NCI-H69 (cell line): ENCODE data around the gene DLGAP1.

Experiments used
- DNase-seq: peaks from one replicate; lab custom pipeline; 2025; lab: John Stamatoyannopoulos, UW

DLGAP1 gene

DNA sequence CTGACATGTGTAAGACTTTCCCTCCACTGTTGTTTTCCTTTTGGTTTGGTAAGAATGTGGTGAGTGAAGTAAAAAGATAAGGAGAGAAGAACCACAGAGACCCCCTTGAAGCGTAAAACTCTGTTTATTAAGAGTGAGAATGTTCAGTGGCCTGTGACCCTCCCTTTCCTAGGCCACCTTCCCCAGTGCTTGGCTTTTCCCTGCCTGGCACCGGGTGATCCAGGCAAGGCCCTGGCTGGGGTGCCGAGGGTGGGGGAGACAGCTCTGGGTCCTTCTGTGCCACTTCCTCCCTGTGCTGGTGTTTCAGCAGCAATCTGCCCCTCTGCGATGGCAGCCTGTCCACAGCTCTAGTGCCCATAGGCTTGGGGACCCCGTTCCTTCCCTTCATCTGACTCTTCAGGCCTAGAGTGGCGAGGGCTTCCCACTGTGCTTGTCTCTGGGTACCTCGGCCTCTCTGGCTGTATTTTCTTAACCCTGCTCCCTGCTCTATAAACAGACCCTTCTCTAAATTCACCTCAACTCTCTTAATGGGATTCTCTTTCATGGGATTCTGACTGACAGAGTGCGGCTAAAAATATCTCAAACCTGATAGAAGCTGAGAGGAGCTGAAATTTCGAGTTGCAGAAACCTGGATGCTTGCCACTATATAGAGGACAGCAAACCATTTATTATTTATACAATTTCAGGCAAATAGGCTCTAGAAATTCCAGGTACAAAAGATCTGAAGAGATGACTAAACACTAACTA is 461.0 kb downstream of the DLGAP1 start:
- peak; percentile 48 for DNase-seq

DNA sequence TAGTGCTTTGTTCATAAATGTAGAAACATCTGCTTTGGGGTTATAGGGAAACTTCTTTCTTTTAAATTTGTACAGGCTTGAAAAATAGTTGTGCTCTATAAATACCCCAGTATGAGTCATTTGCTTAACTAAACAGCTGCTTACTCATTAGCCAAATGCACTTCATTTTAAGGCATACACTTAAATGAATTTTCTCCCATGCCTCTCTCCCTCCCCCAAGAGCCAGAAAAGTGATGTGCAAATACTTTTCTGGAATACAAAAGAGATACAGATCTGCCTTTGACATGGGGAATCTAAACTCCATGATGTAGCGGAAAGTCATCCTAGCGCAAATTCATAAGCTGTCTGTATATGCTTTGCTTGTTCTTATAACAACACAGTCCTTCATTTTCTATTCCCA is 469.4 kb downstream of the DLGAP1 start:
- DNase-seq: peak; percentile 74

DNA sequence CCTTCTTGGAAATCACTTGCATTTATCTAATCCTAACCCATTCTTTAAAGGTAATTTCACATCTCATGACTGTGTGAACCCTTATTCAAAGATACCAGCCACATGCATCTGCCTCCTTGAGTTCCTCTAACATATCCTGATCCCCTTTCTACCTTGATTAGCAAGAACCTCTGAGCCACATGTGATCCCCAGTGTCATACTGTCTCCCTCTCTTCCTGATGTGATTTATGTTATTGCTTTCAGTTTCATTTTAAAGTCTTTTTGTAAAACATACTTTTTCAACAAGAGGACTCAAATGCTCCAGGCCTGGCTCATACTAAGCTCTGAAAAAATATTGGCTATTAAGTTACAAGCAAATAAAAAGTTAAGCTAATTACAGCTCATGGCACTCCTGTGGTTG is 470.1 kb downstream of the DLGAP1 start:
- peak; percentile 44 for DNase-seq

DNA sequence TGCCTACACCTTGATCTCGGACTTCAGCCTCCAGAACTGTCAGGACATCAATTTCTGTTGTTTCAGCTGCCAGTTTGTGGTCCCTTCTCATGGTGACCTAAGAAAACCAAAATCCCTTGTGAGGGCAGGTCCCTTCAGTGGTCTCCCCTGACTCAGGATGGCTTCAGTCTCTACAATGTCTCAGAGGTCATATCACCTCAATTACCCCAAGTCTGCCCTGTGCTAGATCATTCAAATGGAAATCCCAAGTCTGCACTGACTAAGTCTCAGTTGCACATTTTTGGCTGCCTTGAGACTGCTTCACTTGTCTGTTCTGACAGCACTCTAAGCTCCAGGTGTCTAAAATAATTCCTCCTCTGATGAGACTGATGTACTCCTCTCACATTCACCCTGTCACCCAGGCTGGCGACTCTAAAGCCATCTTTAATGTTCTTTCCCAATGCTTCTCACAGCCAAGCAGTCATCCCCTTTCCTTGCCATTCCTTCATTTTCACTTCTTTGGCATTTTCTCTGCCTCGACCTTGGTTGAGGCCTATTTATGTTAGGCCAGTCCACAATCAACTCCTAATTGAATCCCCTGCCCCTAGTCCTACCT is 470.8 kb downstream of the DLGAP1 start:
- peak; percentile 40 for DNase-seq

DNA sequence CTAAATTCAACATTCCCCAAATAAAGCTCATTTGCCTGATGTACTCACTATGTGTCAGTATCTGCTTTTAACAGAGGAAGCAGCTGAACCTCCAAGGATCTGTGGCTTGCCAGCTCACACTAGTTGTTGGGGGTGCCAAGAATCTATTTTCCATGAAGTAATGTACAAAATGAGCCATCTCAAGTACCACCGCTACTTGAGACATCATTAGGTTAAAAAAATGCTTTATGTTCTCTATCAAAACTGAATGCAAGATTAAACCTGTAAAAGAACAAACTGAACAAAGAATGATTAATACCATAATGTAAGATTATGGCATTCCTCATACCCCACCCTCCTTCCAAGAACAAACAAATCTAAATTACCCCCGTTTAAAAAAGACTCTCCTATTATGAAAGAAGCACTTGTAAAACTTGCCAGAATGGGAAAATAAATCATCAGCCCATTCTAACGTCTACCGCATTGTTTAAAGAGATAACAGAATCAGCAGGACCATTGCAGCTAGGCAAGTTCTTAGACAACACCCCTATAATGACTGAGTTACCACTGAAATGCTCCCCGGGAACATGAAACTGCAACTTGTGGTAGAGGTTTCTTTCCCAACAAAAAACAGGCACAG is 471.6 kb downstream of the DLGAP1 start:
- DNase-seq: peak; percentile 96

DNA sequence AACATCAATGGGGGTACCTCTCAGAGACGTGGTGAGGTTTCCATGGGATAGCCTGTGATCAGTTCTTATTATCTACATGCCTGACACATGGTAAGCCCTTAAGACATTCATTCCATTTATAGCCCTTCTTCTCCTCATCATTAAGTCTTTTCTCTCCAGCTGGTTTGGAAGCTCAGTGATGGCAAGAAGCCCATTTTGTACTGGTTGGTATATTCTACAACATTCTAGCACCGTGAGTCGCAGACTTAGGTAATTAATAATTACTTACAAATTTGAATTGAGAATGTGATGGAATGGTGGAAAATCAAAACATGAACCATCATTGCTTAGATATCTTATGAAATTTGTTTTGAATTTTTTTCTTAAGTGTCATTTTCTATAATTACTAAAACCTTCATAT is 472.6 kb downstream of the DLGAP1 start:
- DNase-seq: peak; percentile 22

DNA sequence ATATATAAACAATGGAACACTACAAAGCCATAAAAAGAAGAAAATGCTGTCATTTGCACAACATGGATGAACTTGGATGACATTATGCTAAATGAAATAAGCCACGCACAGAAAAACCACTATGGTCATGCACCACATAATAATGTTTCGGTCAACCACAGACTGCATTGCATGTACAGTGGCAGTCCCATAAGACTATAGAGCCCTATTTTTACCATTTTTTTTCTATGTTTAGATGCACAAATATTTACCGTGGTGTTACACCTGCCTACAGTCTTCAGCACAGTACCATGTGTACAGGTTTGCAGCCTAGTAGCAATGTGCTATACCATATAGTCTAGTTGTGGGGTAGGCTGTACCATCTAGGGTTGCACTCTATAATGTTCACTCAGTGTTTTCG is 476.1 kb downstream of the DLGAP1 start:
- DNase-seq: no peak

DNA sequence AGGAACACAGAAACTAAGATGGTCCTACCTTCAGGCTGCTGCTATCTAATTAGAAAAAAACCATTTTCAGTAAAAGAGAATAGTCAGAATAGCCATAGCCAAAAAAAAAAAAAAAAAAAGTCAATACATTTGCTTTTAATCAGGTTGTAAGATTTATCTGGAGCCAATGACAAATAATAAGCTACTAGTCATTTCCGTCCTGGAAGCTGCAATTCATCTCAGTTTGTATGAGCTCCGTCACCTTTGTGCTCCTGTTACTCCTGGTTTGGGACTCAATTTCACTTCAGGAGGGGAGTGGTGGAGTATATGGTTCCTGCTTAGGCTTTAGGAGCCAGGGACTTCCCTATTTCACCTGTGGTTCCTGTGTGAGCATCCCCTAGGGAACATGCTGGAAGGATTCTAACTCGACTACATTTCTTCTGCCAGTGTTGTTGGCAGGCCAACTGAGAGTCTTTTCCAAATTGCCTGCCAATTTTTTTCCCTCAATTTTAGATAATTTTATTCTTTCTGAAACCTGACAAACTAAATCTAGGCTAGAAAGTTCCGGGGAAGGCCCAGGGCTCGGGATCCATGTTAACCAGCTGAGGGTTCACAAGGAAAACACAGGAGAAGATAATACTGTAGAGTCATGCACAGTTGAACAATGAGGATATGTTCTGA is 481.8 kb downstream of the DLGAP1 start:
- DNase-seq: peak; percentile 50

DNA sequence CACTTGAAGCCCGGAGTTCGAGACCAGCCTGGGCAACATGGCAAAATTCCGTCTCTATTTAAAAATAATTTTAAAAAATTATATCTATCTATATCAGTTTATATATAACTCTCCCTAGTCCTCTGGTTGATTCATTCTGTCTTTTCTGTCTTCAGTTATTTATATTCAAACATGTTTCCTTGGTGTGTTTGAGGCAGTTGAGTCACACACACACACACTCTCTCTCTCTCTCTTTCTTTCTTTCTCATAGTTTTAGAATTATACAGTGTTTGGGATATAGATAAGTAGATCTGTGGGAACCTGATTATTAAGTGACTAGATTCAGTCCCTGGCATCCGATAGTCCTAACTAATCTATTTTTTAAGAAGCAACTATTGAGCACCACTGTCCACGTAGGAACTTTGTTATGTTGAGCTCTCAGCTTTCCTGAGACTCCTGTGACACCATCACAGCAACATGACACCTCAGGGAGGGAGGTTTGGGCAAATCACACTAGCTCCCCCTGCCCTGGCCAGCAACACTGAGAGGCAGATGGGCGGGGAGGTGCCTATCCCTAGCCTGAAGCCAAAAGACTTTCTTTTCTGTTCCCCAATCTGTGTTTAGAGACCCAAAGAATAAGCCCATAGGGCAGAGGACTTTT is 482.7 kb downstream of the DLGAP1 start:
- DNase-seq: peak; percentile 92

DNA sequence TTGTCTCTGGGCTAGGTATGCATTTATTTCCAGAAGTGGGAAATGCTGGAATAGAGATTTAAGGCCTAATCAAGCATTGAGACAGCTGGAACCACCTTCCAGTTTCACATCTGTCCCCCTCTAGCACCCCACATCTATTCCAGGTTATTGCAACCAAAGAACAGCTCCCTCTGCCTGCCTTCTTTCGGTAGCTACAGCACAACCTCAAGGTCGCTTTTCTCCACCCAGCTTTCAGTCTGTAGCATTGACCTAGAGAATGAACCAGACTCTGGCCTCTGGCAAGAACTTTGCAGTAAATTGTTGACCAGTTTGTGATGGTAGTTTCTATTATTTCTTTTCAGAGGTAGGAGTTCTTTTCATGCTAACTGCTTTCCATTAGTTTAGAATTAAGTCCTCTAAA is 484.2 kb downstream of the DLGAP1 start:
- peak; percentile 66 for DNase-seq

DNA sequence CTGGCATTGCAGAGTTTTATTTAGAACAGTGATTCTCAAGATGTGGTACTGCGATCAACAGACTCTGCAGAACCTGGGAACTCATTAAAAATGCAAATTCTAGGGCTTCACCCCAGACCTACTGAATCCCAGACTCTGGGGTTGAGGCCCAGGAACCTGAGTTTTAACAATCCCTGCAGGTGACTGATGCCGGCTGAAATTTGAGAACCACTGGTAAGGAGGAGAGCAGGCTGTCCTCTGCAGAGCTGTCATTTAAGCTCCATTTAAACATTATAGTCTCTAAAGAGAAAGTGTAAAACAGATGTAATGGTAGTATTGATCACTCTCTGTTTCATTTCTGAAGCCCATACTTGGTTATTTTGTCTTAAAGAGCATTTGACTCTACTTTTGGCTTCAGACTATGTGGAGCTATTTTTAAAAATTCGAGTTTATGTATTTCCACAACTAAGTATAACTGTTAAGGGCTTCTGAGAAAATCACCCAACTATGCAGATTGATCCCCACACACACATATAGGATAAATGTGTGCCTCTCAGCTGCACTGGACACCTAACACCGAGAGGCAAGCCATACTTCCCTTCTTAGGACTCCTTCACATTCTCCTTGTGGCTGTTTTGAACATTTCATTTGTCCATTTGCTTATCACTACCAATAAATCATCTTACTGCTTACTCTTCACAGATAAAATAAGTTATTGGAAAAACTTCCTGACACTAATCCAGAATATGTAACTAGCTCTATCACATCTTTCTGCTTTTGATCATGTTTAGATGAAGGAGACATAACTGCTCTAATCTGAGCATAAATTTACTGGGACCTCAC is 487.5 kb downstream of the DLGAP1 start:
- DNase-seq: peak; percentile 67

DNA sequence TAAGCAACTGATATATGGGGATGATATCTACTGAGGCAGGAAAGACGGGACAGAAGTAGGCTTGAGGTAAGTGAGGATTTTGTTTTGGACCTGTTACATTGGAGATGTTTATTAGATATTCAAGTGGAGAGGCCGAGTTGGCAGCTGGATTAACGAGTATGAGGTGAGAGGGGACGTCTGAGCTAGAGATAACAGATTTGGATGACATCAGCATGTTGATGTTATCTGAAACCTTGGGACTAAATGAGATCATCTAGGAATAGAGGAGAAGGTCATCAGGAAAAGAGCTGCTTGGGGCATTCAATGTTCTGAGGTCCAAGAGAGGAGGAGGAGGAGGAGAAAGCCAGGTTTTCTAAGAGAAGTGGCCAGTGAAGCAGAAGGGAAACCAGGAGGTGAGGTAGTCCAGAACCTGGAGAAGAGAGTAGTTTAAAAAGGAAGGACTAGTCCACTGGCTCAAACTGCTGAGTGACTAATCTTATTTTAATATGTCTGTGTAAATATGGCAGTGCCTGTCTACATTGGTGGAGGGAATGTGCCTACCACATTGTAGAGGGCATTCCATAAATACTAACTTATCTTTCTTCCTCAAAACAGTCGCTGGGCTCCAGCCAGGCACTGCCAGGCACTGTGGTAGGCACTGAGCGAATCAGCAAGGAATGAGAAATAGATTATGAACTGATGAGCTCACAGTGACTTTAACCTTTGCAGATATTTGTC is 488.3 kb downstream of the DLGAP1 start:
- DNase-seq: peak; percentile 63

DNA sequence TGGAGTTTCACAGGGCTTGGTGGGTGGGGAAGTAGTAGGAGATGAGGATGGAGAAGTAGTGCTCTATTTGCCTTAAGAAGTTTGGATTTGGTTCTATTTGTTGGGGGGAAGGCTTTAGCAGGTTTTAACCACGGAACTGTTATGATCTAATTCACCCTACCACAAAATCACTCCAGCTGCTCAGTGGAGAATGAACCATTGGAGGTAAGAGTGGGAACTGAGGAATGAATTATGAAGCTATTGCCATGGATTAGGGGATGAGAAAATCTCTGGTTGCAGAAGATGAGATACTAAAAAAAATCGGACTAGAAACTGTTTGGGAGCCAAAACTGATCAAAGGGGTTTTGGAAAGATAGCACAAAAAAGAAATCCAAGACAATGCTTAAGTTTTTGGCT is 488.9 kb downstream of the DLGAP1 start:
- no peak for DNase-seq

DNA sequence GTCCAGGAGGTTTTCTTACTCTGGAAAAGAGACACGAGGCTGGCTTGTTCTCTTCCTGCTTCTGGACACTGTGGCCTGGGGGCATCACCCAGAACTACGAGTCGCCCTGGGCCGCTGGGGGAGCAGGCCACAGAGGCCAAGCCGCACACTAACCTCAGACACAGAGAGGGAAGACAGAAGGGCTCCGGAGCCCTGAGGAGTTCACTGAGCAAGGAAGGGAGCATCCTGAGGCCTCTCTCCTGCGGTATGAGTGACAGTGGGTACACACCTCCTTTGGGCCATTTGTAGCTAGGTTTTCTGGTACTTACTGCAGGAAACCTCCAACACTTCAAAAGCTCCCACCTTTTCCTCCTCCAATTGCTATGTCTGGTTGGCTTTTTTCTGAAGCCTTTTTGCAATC is 494.1 kb downstream of the DLGAP1 start:
- DNase-seq: no peak

DNA sequence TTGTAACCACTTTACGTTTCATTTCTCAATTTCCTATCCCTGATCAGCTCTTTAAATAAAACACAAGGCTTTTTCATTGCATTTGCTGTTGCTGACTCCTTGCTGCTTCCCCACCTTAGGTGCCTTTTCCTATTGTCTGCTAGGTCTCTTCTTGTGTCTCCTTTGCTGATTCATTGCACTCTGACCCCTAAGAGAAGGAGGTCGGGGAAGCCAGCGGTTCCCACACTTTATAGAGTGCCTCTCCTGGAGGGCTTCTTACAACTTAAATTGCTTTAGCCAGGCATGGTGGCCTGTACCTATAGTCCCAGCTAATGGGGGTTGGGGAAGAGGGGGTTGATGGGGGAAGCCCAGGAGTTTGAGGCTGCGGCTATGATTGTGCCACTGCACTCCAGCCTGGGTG is 495.0 kb downstream of the DLGAP1 start:
- DNase-seq: no peak

DNA sequence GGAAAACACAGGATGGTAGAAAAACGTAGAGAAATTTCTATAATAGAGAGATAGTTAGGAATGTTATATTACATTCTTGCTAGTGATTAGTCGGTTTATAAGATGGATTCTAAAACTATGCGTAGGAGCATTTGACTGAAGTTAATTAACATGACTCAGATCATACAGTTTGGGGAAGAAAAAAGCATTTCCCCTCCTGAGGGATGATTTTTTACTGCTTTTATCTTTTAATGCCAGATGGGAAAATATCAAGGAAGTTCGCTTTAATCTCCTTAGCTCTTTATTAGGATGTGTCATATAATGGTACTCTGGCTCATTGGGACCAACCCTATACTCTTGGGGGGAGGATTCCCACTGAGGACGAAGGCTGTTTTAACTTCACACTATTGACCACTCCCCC is 503.1 kb downstream of the DLGAP1 start:
- no peak for DNase-seq

DNA sequence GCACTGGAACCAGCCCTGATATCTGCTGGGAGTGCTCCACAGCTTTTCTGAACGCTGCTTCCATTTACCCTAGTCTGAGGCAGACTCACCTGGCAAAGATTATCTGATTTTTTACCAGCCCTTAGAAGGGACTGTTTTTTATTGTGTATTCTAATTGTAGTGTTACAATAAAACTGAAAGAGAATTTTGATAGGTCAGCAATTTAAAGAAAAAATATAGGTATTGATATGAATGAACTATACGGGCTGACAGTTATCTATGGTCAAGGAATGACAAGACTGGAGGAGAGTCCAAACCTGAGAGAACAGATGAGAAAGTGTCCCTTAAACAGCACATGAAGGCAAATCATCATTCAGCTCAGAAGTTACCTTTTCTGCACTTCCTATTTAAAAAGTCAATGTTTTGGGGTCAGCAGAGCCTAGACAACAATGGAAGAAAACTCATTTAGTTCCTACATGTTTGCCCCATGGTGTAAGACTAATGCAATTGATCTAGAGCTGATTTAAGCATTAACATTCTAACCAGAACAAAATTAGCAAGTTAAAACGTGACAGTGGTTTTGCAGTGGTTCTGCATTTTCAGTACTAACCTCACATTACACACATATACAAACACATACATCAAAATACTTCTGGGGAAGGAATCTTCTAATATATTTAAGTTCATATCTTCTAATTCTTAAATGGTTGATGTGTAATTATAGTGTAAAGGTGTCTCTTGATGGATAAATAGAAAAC is 504.3 kb downstream of the DLGAP1 start:
- DNase-seq: no peak

DNA sequence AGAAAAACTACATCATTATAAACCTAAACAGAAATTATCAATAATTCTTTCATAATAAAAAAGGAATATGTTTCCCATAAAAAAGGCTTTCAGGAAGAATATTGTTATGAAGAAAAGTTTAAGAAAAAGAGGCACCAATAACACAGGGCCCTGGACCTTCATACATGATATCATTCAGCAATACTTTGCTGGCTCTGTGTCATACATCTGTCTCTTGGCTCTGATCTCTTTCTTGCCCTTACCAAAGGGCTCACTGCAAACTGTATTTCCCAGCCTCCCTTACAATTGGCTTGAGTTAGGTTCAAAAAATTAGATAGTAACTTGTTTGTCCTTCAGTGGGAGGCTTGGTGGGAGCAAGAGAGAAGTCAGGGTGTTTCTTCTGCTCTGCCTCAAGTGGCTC is 506.1 kb downstream of the DLGAP1 start:
- DNase-seq: no peak

DNA sequence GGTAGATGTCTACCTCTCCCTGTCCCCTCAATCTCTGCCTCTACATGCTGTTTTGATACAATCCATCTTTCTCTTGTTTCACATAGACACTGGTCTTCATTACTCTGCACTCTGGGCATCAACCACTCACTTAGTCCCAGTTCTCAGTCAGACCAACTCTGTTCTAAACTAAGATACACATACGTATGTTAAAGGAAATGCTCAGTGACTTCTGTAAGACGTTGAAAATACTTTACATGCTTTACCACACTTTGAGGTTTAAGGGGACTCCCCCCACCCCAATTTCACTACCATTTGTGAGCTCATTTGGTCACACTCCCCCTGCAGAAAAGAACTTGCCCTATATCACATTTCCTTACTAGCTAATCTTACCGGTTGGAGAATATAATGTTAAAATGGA is 507.7 kb downstream of the DLGAP1 start:
- no peak for DNase-seq

DNA sequence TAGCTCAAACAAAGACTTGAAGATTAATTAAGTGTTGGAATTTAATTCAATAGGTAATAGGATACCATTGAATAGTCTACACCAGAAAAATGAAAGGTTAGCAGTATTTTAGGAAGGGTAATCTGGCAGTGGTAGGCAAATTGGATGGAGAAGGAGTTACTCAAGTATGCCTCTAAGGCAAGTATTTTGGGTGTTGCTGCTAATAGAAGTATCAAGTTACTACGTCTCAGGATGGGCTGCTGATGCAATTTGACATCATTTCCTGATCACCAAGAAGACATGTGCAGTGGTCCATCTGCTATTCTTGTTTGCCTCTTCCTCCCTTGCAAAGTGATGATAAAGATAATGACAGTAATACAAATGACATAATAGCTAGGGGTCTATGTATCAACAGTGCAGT is 519.8 kb downstream of the DLGAP1 start:
- DNase-seq: peak; percentile 65
